GM18508 (cell line): ENCODE data around the gene AK3.

Experiments used
- ATAC-seq: cut with Tn5 transposase; IDR thresholded peaks from one replicate; pipeline ENCODE4 v1.9.1; 2021; ENCODE audit warnings: moderate number of reproducible peaks; ENCODE audit not compliant: insufficient read depth, unreplicated experiment

AK3 gene

DNA sequence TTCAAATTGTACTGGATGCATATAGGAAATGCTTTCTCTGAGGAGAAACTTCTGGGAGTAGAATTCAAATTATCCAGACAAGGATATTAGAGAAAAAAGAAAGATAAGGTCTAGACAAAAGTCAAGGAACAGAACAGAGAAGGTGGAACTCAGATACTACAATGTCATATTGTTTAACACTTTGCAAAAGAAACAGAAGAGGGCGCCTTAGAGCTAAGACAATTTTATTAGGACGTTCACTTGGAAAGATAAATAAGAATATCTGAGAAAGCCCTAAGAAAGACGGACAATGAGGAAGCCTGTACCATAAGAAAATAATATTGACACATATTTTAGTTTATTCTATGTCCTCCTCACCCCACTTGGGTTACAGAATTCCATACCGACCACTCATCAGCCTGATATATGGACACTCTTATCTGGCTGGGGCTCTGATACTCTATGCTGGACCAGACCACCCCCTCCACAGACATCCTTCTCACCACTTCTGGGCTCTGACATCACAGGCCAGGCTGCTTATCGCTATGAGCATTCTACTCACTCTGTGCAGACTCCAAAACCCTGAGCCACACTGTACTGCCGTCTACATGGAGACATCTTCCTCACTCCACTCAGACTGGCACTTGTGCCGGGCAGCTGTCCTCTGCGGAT, 9.1 kb upstream of the AK3 start:
- no peak for ATAC-seq

- no peak for ATAC-seq
These were observed 7.6 kb upstream of the AK3 start for GRCh38 chr9:4748612-4749011.

DNA sequence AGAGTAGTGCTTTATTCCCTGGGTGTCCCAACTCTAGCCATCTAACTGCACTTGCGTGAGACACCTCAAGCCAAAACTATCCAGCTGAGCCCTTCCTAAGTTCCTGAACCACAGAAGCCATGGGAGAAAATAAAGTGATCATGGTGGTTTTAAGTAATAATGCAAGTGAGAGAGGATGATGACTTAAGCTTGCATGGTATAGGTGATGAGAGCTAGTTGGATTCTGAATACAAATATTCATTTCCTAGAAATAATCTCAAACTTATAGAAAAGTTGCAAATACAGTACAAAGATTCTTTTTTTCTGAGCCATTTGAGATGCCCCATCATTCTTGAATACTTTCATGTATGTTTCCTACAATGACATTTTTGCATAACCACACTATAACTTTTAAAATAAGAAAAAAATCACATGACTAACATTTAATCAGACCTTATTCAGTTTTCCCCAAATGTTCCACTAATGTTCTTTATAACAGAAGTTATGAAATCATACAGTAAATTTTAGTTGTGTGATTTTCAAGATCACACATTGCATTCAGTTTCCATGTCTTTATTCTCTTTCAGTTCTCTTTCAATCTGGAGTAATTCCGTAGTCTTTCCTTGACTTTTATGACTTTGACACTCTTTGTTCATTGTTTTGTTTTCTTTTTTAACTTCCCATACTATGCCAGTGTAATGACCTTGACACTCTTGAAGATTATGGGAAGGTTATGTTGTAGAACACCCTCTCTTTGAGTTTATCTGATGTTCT, 5.5 kb upstream of the AK3 start:
- no peak for ATAC-seq

DNA sequence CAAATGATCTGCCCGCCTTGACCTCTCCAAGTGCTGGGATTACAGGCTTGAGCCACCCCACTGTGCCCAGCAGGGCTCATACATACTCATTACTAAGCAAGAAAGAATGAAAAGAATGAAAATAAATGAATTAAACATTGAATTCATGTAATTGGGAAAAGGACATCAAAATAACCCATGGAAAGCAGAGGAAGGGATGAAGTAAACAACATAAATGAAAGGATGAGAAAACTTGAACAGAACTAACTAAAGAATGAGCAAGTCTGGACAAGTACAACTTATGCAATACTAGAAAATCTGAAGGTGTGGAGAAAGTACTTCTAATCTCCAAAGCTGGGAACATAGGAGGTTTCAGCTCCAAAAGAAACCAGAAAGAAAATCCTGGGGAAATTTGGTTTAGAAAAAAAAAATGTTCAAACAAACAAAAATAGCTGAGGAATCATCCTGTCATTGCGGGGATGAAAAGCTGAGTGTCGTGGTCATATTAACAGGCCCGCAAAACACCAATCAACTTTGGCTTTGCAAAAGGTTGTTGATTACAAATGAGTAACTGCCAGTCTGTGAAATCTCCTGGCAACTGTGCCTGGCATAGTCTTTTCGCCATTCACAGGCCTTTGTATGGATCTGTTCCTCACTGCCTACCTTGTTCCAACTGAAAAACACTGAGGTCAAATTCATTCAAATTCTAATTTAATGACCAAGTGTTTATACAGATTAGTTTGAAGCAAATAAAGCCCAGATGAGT, 2.3 kb upstream of the AK3 start:
- no peak for ATAC-seq

DNA sequence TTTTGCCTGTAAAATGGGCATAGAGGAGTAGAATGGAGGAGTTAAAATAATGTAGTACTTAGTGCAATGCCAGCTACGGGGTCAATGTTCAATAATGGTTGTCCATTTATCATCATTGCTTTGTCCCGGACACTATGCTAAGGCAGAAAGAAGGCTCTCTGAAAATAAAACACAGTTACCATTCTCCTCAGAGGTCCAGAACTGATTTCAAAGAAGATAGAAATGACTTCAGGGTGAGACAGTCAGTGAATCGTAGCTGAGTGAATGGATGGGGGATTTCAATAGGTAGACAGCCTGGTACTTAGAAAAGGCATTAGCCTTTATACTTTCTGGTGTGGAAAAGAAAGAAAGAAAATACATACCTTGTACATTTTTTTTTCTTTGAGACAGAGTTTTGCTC, 1.2 kb upstream of the AK3 start:
- ATAC-seq = no peak

DNA sequence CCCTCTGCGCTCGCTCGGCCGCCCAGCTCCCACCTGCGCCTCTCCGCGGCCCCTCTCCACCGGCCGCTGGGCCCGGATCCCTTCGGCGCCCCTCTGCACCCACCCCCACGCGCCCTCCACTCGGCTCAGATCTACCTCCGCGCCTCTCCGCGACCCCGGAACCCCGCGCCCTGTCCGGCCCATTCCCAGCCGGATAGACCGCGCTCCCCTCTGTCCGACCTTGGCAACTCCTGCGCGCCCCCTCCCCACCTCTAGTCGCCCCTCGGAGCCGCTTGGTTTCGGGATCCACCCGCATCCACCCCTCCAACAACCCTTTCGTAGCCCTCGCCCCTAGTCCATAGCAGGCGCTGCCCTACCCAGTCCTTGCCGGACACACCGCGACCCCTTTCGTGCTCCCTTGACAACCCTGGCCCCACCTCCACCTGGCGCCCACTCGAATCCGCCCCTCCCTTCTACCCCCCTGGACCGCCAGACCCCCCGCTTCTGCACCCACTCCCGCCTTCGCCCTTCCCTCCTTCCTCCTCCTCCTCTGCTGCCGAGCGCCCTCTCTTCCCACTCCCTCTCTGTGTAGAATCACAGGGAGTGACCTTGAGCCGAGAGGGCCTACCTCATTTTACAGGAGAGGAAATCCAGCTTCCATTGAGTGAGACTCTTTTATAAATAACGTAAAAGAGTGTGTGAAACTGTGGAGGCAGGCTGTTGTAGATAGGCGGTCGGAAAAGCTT, 525 bp upstream of the AK3 start:
- no peak for ATAC-seq

DNA sequence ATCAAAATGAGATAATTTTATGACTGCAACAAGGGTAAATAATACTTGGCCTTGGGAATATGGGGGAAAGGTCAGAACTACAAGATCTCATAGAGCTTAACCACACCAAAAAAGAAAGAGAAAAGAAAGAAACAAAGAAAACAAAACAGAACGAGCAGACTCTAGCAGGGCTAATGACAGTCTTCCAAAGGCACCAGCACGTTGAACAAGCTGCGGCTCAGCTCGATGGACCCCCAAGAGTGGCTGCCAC, 689 bp downstream of the AK3 start:
- no peak for ATAC-seq

GRCh38 chr9:4739587-4740387, 1.2 kb downstream of the AK3 start:
- no peak for ATAC-seq

DNA sequence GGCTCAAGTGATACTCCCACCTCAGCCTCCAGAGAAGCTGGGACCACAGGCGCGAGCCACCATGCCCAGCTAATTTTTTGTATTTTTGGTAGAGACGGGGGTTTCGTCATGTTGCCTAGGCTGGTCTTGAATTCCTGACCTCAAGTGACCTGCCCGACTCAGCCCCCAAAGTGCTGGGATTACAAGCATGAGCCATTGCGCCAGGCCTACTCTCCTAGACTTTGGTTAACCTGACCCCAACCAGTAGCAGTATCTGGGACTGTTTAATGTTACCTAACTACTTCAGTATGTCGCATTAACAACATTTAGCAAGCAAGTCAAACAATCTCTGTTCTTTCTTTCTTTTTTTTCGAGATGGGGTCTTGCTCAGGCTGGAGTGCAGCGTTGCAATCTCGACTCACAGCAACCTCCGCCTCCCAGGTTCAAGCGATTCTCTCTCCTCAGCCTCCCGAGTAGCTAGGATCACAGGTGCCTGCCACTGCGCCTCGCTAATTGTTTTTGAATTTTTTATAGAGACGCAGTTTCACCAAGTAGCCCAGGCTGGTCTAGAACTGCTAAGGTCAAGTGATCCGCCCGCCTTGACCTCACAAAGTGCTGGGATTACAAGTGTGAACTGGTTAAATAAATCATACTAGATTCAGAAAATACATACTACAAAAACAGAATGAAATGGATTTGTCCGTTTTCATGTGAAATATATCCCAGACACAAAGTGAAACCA, 2.0 kb downstream of the AK3 start:
- no peak for ATAC-seq

- ATAC-seq = no peak
These were observed 6.9 kb downstream of the AK3 start for GRCh38 chr9:4734150-4734549.

- no peak for ATAC-seq
These were observed 8.1 kb downstream of the AK3 start for GRCh38 chr9:4732890-4733289.

DNA sequence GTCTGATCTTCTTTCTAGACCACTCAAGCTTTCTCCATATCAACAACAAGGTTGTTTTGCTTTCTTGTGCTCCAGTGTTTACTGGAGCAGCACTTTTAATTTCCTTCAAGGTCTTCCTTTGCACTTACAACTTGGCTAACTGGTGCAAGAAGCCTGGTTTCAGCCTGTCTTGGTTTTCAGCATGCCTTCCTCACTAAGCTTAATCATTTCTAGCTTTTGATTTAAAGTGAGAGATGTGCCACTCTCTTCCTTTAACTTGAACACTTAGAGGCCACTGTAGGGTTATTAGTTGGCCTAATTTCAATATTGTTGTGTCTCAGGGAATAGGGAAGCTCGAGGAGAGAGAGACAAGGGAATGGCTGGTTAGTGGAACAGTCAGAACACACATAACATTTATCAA, 13.4 kb downstream of the AK3 start:
- ATAC-seq = no peak

DNA sequence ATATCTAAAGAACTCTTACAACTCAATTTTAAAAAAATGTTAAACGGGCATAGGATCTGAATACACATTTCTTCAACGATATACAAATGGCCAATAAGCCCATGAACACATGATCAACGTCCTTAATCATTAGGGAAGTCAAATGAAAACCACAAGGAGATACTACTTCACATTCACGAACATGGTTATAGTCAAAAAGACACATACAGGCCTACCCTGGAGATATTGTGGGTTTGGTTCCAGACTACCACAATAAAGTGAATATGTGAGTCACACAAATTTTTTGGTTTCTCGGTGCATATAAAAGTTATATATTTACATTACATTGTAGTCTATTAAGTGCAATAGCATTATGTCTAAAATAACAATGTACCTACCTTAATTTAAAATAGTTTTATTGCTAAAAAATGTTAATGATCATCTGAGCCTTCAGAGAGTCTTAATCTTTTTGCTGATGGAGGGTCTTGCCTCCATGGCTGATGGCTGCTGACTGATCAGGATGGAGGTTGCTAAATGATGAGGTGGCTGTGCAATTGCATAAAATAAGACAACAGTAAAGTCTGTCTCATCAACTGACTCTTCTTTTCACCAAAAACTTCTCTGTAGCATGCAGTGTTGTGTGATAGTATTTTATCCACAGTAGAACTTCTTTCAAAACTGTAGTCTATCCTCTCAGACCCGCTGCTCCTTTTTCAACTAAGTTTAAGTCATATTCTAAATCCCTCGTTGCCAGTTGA, 15.1 kb downstream of the AK3 start:
- no peak for ATAC-seq

DNA sequence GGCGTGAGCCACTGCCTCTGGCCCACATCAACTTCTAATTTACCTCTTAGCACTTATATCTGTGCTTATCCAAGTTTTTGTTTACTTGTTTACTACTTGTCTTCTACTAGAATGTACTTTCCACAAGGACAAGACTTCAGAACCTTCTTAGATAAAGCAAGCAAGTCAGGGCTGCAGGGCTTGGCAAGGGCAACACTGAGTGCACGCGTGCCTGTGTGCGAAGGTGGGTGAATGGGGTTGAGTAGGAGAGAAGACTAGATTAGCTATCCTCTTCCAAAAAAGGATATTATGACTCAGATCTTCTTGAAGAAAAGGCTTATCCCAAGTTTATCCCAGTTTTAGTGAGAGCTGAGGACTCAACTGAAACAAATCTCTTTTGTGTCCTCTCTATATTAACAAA, 19.3 kb downstream of the AK3 start:
- ATAC-seq = no peak

- no peak for ATAC-seq
These were observed 22.1 kb downstream of the AK3 start for GRCh38 chr9:4718911-4719310.

DNA sequence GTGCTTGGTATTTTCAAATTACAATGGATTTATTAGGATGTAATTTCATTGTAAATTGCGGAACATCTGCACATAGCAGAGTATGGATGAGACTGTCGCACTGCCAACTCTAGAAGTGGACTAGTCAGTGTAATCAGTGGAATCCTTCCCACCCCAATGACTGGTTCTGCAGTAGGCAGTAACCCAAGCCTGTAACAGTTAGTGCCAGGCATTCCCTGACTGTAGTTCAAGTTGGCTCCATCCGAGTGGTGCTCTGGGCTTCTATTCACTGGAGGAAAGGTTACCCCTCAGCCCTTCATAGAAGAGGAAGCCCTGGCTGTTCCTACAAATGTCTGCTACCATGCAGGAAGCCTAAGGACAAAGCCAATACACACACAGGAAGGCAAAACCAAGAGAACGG, 23.2 kb downstream of the AK3 start:
- ATAC-seq = no peak

- no peak for ATAC-seq
These were observed 24.8 kb downstream of the AK3 start for GRCh38 chr9:4716163-4716562.

GRCh38 chr9:4714266-4715016, 26.6 kb downstream of the AK3 start:
- no peak for ATAC-seq
